Measurements from ENCODE around the gene TSPY2.
"Not testable (repeated sequence)": the region's sequence is repeated elsewhere in the genome, so short reads cannot be mapped to it uniquely, and the experiment has no call there.

The TSPY2 gene

GRCh38 chrY:6245923-6246322 is at the start of gene TSPY2:
Gene TSPY2 (plus strand): TSS chrY:6246223. CDS start chrY:6246269, 46 bp downstream.
- not testable (repeated sequence) for H3K36me3 ChIP-seq (ENCODE audit: insufficient read depth, insufficient read length, low read length); H3K9ac ChIP-seq (ENCODE audit: insufficient read length, low read depth); H3K4me3 ChIP-seq (ENCODE audit: insufficient read length, low read depth); H3K4me1 ChIP-seq (ENCODE audit: insufficient read depth, insufficient read length); DNase-seq (ENCODE audit: low read depth, low spot score); H3K27me3 ChIP-seq (ENCODE audit: insufficient read depth, insufficient read length); H3K9me3 ChIP-seq (ENCODE audit: insufficient read depth, low read length)

- H3K9ac ChIP-seq (ENCODE audit: insufficient read length, low read depth); H3K36me3 ChIP-seq (ENCODE audit: insufficient read depth, insufficient read length, low read length); H3K27me3 ChIP-seq (ENCODE audit: insufficient read depth, insufficient read length); H3K4me3 ChIP-seq (ENCODE audit: insufficient read length, low read depth); DNase-seq (ENCODE audit: low read depth, low spot score); H3K9me3 ChIP-seq (ENCODE audit: insufficient read depth, low read length); H3K4me1 ChIP-seq (ENCODE audit: insufficient read depth, insufficient read length): not testable (repeated sequence)
Measured at GRCh38 chrY:6209565-6209964, 36.5 kb upstream of the TSPY2 start.

GRCh38 chrY:6217045-6217444 is 29.0 kb upstream of the TSPY2 start:
- not testable (repeated sequence) for H3K36me3 ChIP-seq (ENCODE audit: insufficient read depth, insufficient read length, low read length); H3K9ac ChIP-seq (ENCODE audit: insufficient read length, low read depth); H3K4me3 ChIP-seq (ENCODE audit: insufficient read length, low read depth); H3K4me1 ChIP-seq (ENCODE audit: insufficient read depth, insufficient read length); H3K27me3 ChIP-seq (ENCODE audit: insufficient read depth, insufficient read length); H3K9me3 ChIP-seq (ENCODE audit: insufficient read depth, low read length)
- DNase-seq (ENCODE audit: low read depth, low spot score) = peak; percentile 6

- DNase-seq (ENCODE audit: low read depth, low spot score); H3K4me1 ChIP-seq (ENCODE audit: insufficient read depth, insufficient read length); H3K27me3 ChIP-seq (ENCODE audit: insufficient read depth, insufficient read length); H3K36me3 ChIP-seq (ENCODE audit: insufficient read depth, insufficient read length, low read length); H3K9me3 ChIP-seq (ENCODE audit: insufficient read depth, low read length); H3K9ac ChIP-seq (ENCODE audit: insufficient read length, low read depth); H3K4me3 ChIP-seq (ENCODE audit: insufficient read length, low read depth): not testable (repeated sequence)
Measured at GRCh38 chrY:6269839-6270238, 23.8 kb downstream of the TSPY2 start.
